Fibroblast of skin of left biceps (primary cell): Measurements from ENCODE around the gene EHMT1.
"Not testable (repeated sequence)": the region's sequence is repeated elsewhere in the genome, so short reads cannot be mapped to it uniquely, and the experiment has no call there.

ENCODE experiments used
- DNase-seq, 2 experiments: peaks; one replicate each; pipeline ENCODE4 v3.0.0-alpha.2; 2013; ENCODE audit warnings: low read depth in 2 of 2

Gene EHMT1

DNA sequence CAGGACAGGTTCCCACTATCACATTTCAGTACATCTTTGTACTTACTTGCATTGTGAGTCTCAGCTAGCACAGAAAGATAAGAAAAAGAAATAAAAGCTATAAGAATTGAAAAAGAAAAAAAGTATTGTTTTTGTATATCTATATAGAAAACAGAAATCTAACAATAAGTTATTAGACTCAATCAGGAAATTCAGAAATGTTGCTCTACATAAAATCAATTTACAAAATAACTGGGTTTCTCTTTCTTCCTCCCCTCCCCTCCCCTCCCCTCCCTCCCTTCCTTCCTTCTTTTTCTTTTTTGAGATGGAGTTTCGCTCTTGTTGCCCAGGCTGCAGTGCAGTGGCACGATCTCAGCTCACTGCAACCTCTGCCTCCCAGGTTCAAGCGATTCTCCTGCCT, 251.6 kb downstream of the EHMT1 start:
- DNase-seq, result no peak

DNA sequence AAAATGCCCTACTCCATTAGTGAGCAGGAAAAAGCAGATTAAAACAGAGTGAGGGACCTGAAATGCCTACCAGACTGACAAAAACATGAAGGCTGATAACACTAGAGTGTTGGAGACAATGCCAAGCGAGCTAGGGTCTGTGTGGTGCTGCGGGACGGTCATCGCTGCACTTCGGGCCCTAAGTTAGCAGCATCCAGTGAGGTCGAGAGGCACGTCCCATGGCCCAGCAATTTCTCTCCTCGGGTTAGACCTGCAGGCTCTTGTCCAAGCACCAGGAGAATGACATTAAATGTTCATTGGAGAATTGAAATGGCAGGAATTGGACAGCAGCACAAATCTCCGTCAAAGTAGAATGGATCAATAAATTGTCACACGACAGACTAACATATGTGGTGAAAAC, 253.5 kb downstream of the EHMT1 start:
- no peak for DNase-seq

DNA sequence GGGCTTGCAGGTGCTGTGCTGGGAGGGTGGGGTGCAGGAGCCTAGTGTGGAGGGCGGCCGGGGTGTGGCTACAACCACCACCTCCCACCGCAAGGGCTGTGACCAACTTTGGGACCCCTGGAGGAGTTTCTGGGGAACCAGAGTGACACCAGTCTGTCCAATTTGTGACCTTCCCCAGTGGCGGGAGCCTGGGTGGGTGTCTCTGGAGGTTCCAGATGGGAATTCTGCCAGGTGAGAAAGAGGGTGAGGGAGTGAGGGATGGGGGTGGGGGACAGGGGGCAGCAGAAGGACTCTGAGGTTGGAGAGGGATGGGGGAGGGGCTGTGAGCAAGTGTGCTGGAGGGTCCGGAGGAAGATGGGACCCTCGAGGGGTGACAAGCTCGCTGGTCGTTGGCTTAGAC, 254.6 kb downstream of the EHMT1 start:
- no peak for DNase-seq

DNA sequence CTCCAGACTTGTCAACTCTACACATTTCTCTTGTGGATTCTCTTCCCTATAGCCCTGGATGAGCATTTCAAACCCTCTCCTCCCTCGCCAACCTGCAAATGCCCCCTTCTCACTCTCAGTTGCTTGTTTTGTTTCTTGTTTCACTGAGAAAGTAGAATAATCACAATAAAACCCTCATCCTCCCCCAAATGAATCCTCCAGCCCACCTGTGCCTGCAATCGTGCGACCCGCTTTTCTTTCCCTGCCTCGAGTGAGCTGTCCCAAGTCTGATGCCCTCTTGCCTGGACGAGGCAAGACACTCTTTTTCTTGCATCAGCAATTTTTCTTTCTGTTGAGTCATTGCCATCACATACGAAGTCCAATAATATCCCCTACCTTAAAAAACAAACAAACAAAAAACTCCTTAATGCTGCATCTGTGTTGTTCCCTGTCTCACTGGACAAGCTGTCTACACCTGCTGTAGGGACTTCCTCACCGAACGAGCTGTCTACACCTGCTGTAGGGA, 255.1 kb downstream of the EHMT1 start:
- DNase-seq, result no peak

DNA sequence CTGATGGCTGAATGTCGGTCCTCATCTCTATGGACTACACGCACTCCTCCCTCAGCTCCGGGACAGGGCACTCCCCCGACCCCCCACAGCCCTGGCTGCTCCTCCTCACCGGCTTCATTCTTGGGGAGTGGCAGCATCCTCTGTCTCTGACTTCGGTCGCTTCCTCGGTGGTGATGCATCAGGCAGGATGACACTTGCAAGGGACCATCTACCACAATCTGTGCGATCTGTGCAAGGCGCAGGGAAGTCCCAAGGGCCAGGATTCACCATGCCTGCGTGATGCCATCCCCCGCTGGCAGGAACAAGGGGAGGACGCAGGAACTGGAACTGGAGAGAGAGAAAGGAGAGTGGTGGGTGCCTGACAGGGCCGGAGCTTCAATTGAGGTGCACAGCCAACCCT, 256.5 kb downstream of the EHMT1 start:
- no peak for DNase-seq

DNA sequence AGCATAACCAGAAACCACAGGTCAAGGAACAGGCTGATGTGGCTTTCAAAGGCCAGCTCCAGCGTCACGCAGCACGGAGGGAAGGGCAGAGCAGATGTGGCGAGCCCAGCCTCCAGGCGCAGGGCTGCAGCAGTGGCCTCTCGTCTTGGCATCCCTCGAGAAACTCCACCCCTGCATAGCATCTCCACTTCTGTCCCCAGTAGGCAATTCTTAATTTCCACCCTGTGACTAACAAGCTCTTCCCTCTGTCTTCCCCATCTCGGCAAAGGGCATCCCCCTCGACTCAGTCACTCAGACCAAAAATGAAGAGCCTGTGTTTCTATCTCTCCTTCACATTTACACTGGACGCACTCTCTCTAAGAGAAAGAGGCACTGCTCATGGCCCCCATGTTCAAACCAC, 257.0 kb downstream of the EHMT1 start:
- DNase-seq, result no peak

DNA sequence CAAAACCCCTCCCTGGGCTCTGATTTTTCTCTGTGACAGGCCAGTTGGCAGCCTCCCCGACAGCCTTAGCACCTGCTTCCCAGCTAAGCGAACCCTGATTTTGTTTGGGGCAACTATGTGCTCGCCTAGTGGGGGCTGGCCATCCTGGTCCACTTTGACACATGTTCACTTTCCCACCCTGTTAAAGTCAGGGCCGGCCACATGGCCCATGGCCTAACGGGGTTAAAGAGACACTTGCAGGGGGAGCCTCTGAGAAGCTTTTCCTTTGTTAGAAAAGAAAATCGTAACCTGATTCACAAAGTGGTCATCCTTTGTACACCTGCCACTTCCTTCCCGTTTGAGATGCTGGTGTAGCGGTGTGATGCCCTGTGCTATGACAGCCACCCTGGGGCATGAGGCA, 257.5 kb downstream of the EHMT1 start:
- no peak for DNase-seq

DNA sequence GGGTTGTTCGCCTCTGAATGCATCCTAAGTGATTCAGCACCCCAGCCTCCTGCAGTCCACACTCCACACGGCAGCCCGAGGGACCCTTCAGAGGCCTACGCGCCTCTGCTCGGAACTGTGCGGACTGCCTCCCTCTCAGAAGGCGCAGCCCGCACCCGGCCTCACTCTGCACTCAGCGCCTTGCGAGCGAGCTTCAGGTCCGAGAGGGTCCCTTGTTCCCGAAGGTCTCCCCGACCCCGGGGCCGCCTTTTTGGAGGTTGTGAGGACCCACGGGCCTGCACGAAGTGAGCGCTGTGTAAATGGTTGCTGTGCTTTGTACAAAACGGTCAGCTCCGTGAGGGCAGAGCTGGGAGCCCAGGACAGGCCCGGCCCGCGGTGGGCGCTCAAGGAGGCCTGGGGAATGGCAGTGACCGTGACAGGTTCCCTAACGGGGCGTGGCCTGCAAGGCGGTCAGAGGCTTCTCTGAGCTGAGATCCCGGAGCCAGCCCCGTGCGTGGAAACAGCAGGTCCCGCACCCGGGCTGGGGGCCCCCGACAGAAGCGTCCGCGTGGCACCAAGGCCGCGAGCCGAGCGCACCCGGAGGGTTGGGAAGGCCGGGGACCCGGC, 258.1 kb downstream of the EHMT1 start:
- no peak for DNase-seq

DNA sequence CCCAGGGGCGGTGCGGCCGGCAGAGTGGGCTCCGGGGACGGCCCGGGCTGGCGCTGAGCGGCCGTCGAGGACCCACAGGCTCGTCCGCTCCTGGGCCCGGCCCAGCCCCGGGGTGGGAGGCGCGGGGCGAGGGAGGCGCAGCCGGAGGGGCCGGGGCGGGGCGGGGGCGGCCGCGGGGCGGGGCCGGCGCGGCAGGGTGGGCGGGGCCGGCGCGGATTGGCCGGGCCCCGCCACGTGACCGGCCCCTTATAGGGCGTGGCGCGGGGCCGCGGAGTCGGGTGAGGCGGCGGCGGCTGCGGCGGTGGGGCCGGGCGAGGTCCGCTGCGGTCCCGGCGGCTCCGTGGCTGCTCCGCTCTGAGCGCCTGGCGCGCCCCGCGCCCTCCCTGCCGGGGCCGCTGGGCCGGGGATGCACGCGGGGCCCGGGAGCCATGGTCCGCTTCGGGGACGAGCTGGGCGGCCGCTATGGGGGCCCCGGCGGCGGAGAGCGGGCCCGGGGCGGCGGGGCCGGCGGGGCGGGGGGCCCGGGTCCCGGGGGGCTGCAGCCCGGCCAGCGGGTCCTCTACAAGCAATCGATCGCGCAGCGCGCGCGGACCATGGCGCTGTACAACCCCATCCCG, 258.8 kb downstream of the EHMT1 start, which contains the start of gene CACNA1B:
Gene CACNA1B (plus strand): TSS at position 277 of the 617 bp plus-strand sequence. CDS start 152 bp downstream, at position 429.
- DNase-seq, result not testable (repeated sequence)

DNA sequence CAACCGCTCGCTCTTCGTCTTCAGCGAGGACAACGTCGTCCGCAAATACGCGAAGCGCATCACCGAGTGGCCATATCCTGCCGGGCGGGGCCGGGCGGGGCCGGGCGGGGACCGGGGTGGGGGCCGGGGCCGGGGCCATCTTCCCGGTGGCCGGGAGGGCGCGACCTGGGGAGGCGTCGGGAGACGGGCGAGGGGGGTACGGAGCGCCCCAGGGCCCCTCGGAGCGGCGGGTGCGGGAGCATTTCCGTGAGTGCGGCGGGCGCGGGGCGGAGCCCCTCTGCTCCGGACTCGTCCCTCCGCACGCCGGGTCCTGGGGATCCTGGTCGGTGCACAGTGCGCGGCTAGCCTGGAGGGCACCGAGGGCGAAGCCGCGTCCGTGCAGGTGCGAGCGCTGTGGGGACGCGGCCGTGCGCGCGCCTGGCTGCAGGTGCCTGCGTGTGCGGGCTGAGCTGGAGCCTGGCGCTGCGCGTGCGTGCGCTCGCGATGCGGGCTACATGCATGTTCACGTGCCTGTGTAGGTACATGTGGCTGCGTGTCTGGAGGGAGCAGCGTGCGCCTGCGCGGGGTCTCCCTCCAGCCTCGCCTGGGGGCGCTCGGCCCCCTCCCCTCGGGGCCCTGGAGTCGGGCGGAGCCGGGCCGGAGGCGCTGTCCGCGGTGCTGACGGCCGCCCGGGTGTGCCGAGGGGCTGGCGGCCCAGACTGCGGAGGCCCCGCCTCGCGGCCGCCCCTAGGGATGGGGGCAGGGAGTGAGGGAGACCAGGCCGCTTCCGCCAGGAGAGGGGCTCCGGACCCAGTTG, 259.5 kb downstream of the EHMT1 start:
- DNase-seq, result no peak

DNA sequence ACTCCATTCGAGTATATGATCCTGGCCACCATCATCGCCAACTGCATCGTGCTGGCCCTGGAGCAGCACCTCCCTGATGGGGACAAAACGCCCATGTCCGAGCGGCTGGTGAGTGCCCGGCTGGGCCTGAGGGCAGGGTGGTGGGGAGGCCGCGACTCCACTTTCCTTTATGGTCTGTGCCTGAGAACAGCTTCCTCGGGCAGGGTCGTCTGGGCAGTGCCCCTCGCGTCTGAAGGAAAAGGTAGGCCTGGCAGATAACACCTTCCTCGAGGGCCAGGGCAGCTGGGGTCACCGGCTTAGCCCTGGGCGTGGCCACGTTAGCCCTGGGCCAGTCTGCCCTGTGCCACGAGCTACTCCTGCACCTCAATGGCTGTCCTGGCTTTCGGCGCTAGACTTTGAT, 260.2 kb downstream of the EHMT1 start:
- no peak for DNase-seq

DNA sequence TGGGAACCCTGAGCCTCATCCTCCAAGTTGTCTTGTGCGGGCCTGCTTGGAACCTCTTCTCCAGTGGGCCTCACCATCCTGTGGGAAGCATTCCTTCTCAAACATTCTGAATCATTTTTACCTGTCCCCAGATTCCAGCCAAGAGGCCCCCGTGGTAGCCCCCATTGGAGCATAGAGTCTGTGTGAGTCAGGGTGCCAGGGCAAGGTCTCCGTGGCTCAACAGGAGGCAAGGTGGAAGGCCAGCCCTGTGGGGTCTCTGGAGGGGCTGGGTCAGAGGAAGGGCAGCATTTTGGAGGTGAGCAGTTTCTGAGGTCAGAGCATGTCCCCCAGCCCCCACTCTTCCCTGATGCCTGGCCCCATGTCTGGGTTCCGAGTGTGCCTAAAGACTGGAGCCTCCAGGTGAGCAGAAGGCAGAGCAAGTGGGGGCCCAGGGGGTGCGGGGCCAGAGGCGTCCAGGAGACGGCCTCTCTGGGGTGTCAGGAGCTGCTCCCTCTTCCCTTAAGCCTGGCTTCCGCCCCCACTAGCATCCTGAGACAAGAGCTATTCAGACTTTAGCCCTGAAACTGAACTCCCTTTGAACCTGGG, 260.9 kb downstream of the EHMT1 start:
- no peak for DNase-seq

DNA sequence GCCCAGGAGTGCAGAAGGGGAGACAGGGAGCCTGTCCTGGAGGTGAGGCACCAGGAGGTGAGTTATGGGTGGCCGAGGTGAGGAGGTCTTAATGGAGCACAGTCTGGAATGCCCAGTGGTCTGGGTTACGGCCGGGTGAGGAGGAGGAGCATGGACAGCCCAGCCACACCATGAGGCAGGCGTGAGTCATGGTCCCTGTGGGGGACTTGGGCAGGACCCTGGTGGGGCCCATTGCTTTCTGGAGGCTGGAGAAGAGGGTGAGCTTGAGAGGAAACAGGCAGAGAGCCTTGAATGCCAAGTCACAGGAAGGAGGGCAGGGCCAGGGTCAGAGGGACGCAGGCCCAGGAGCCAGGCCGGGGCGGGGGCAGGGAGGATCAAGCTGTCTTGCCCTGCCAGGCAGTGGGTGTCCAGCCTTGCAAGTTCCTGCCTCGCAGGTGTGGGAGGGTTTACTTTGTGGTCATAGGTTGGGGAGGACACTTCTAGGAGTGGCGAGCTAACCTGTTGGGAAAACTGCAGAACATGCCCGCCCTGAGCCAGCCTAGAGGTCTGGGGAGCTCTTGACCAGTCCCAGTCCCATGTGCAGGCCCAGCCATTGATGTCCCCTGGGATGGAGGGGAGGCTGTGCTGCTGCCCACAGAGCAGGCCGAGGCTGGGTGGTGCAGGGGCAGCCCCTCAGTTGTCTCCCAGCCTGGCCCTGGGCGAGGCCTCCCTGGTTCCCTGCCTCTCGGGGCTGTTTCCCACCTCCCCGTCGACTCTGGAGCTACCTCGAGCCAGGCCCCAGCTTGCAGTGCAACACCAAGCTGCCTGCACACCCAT, 261.6 kb downstream of the EHMT1 start:
- no peak for DNase-seq

DNA sequence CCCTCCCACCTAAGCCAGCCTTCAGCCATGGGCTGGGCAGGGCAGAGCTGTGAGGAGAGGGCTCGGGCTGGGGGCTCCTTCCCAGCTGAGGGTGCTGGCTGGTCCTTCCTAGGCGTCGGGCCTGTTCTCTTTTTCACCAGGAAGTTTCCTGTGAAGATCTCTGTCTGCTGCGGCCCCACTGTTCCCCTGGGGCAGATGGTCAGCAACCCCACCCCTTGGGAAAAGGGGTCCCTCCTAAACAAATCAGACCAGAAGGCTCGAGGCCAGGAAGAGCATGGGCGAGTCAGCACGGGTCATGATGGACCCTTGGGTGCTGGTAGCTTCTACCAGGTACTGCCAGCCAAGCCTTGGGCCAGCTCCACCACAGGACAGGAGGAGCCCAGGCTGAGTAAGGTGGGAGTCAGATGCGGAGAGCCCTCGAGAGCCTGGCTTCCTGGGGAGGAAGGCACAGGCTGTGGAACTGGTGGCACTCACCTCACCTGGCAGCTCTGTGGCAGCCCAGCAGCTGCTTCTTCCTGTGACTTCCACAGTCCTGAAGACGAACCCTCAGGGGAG, 262.2 kb downstream of the EHMT1 start:
- no peak for DNase-seq

DNA sequence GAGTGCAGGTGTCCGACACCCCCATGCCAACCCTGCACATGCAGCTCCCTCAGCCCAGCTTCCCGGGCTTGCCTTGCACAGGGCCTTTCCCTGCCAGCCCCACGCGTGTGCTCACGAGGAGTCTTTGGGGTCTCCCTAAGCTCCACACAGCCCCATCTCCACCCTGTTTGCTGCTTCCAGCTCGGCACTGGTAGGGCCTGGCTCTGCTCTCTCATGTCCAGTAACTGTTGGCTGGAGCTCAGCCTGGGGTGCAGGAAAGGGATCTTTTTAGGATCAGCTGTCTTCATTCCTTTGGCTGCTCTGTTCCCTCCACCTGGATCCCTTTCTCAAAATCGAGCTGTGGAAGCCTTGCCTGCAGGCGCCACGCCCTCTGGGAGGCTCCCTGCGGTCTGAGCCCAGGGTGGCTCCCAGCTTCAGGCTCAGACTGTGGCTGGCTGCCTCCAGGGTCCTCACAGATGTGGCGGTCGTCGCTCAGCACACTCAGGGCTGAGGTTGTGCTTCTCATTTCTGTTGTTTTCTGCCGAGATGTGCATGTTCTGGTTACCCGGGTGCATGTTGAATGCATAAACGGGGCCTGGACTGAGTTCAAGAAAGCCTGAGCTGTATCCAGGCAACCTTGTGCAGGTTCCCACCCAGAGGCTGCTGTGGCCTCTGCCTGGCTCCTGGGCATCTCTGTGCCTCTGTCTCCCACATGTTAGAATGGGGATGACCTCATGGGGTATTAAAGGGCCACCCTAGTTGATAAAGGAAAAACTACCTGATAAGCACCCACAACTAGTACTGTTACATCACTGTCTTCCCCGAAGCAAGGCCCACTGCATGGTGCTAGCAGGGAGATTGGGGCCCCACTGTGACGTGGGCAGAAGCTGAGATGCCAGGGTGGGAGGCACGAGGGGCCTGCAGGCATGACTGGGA, 263.0 kb downstream of the EHMT1 start:
- no peak for DNase-seq

DNA sequence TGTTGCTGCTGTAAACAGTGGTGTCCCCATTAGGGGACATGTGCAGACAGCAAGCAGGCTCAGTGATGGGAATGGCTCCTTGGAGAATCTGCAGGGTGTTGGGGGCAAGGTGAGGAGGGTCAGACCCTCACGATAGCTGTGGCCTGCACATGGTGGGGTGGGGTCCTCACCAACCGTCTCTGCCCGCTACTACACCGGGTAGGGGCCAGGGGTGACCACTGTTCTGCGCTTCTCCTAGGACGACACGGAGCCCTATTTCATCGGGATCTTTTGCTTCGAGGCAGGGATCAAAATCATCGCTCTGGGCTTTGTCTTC, 263.7 kb downstream of the EHMT1 start:
- no peak for DNase-seq

DNA sequence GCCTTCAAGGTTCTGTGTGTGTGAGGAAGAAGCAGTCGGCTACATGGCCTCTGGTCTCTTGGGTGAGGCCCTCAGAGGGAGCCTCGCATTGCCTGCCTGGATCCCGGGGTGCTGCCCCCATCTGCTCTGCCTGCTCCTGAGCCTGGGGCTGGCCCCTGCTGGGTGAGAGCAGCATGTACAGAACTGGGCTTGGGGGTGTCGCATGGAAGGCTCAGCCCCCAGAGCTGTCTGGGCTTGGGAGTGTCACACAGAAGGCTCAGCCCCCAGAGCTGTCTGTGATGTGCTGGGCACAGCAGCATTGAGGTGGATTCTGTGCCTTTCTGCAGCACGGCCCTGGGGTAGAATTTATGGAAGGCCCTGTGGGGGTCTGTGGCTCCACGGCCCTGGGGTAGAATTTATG, 265.2 kb downstream of the EHMT1 start:
- DNase-seq, result not testable (repeated sequence)

DNA sequence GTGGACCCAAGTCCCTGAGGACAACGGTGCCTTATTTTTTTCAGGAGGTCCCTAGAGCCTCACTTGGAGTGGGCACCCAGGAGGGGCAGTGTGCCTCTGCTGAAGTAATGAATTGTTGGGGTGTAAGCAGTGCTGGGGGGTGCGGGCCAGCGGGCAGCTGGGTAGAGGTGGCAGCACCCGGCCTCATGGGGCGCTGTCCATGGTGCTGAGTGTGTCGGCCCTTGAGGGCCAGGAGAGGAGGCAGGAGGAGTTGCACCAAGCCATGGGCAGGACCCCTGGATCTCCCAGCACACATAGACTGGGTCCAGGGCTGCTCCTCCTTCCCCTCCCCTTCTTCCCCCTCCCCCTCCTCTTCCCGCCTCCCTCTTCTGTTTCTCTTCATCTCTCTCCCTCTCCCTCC, 265.7 kb downstream of the EHMT1 start:
- not testable (repeated sequence) for DNase-seq

DNA sequence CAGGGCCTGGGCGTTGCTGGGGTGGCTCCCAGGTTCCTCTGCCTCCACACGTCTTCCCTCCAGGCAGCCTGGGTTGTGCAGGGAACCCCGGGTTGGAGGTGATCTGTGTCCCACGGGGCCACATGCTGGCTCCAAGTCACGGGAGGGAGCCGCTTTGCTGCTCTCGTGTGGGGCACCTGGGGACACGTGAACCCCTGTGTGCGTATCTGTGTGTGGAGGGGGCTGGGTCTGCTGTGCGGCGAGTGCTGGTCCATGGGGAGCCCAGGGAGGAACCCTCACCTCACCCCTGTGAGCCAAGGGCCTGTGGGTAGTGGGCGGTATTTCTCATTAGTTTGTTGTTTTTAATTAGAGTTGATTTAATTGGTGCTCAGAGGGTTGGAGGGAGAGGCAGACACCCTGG, 266.3 kb downstream of the EHMT1 start:
- DNase-seq, result not testable (repeated sequence)
